ENCODE measurements around the gene BRMS1. TPM values are rescaled to one million over a fixed set of nuclear protein-coding genes. Genes with fewer than 3 reads are reported as not detected.
A peak's percentile ranks its signal among the peaks of the same experiment; 100 is the strongest.

The BRMS1 gene
- total and polyA plus RNA-seq, 10 of the 15 experiments (the other 5 are each of a cell fraction or from before 2014, with no cell fraction given) = 2.1 to 85.3 (median 48.5) TPM

DNA sequence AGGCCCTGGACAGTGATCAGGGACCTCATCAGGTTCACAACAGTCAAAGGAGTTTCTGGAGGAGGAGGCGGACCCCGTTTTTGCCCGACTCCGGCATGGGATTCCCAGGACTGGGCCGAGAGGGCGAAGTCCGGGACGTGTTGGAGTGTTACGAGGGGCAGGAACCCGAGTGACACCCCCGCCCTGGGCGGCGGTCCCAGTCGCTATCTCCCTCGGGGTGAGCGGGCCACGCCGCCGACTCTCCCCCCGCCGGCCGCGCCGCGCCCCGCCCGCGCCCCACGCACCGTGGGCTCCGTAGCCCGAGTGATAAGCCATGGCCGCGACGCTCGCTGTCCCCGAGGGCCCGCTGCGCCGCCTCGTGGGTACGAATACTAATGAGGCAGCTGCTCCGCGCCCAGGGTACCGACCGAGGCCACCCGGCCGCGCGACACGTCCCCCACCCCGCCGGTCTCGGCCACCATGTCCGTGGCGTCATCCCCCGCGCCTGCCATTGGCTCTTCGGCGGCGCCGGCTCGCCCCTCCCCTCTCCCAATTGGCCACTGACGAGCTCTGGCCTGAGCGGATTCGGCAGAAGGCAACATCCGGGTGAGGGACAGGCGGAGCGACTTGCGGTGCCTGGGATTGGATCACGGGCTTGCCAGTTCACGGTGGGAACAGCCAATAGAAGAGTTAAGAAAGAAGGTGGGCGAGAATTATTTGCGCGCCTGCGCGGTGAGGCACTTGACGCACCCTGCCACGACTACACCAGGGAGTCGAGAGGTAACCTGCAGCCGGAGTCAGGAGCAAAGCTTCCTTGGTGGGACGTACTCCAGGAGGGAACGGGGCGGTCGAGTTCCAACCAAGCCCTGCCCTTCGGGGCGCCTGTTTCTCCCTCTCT lies 56.0 kb downstream of the BRMS1 start, which contains the start of gene YIF1A (continued):
- TF ChIP-seq, protein P1, sequence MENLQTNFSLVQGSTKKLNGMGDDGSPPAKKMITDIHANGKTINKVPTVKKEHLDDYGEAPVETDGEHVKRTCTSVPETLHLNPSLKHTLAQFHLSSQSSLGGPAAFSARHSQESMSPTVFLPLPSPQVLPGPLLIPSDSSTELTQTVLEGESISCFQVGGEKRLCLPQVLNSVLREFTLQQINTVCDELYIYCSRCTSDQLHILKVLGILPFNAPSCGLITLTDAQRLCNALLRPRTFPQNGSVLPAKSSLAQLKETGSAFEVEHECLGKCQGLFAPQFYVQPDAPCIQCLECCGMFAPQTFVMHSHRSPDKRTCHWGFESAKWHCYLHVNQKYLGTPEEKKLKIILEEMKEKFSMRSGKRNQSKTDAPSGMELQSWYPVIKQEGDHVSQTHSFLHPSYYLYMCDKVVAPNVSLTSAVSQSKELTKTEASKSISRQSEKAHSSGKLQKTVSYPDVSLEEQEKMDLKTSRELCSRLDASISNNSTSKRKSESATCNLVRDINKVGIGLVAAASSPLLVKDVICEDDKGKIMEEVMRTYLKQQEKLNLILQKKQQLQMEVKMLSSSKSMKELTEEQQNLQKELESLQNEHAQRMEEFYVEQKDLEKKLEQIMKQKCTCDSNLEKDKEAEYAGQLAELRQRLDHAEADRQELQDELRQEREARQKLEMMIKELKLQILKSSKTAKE (IDR thresholded peaks at IDR 0.05; ENCODE audit: low read depth, poor library complexity, severe bottlenecking) = no peak
- TF ChIP-seq EED (IDR thresholded peaks at IDR 0.05; ENCODE audit: low read depth) (no peak; the same call in 1 of the 2 replicates), RB1 (IDR thresholded peaks at IDR 0.05; ENCODE audit: borderline replicate concordance) (peak; percentile 60; the same call in 1 of the 2 replicates), RUNX3 (IDR thresholded peaks at IDR 0.05; ENCODE audit: low read length) (no peak), MYC (IDR thresholded peaks at IDR 0.05; ENCODE audit: insufficient read depth, insufficient read length, insufficient replicate concordance, low read length, severe bottlenecking) (peak; percentile 75), YBX1 (IDR thresholded peaks at IDR 0.05) (no peak)
- TF ChIP-seq, protein P2, sequence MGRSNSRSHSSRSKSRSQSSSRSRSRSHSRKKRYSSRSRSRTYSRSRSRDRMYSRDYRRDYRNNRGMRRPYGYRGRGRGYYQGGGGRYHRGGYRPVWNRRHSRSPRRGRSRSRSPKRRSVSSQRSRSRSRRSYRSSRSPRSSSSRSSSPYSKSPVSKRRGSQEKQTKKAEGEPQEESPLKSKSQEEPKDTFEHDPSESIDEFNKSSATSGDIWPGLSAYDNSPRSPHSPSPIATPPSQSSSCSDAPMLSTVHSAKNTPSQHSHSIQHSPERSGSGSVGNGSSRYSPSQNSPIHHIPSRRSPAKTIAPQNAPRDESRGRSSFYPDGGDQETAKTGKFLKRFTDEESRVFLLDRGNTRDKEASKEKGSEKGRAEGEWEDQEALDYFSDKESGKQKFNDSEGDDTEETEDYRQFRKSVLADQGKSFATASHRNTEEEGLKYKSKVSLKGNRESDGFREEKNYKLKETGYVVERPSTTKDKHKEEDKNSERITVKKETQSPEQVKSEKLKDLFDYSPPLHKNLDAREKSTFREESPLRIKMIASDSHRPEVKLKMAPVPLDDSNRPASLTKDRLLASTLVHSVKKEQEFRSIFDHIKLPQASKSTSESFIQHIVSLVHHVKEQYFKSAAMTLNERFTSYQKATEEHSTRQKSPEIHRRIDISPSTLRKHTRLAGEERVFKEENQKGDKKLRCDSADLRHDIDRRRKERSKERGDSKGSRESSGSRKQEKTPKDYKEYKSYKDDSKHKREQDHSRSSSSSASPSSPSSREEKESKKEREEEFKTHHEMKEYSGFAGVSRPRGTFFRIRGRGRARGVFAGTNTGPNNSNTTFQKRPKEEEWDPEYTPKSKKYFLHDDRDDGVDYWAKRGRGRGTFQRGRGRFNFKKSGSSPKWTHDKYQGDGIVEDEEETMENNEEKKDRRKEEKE (IDR thresholded peaks at IDR 0.05) = no peak

All from GM12878 (cell line).